ENCODE measurements around the gene FAM184A. TPM values are rescaled to one million over a fixed set of nuclear protein-coding genes. Genes with fewer than 3 reads are reported as not detected.

Gene FAM184A
- total and polyA plus RNA-seq, 2 of the 13 experiments (the other 11 are each of a cell fraction or from before 2014, with no cell fraction given): 7.0 to 18.0 TPM

DNA sequence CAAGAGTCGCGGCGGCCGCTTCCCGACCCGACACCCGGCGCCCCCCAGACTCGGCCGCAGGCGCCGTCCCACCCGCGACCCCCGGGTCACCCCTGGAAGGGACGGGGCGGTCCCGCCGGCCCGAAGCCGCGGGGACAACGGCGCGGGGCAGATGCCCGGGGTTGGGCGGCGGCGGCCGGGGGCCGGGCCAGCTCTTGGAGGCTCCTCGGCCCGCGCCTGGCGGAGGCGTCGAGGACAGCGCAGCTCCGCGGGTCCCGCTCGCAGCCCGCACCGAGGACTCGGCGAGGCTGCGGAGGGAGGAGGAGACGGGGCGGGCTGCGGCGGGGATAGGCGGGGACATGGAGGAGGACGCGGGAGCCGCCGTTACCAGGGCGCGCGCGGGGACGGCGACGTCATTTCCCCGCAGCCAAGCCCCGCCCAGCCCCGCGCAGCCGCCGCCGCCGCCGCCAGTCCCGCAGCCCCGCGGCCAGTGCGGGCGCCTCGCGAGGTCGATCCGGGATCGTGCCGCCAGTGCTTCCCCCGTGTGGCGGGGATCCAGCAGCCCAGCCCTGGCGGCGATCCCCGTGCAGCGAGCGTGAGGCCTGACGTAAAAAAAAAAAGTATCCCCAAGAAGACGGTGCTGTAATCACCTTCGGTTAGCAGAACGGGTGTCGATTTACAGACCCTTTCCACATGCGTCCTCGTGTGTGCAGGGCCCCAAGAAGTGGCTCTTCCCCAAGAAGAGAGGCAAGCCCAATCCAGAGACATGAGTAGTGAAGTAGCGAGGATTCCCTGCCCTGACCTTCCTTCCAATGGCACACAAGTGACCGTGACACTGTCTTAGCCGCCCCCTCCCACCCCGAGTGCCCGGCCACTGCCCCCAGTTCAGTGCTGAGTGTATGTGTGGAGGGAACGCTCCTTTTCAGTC, at the start of gene FAM184A (continued):
- TF ChIP-seq, protein P1, sequence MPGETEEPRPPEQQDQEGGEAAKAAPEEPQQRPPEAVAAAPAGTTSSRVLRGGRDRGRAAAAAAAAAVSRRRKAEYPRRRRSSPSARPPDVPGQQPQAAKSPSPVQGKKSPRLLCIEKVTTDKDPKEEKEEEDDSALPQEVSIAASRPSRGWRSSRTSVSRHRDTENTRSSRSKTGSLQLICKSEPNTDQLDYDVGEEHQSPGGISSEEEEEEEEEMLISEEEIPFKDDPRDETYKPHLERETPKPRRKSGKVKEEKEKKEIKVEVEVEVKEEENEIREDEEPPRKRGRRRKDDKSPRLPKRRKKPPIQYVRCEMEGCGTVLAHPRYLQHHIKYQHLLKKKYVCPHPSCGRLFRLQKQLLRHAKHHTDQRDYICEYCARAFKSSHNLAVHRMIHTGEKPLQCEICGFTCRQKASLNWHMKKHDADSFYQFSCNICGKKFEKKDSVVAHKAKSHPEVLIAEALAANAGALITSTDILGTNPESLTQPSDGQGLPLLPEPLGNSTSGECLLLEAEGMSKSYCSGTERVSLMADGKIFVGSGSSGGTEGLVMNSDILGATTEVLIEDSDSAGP (CRISPR knock-in tag; IDR thresholded peaks at IDR 0.05; ENCODE audit: borderline replicate concordance): peak; percentile 57
- TF ChIP-seq, protein P2, sequence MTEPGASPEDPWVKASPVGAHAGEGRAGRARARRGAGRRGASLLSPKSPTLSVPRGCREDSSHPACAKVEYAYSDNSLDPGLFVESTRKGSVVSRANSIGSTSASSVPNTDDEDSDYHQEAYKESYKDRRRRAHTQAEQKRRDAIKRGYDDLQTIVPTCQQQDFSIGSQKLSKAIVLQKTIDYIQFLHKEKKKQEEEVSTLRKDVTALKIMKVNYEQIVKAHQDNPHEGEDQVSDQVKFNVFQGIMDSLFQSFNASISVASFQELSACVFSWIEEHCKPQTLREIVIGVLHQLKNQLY (CRISPR knock-in tag; IDR thresholded peaks at IDR 0.05): 0 out of 2 replicates have a peak, but pooled peaks have one; percentile 22
- TF ChIP-seq, protein P3, sequence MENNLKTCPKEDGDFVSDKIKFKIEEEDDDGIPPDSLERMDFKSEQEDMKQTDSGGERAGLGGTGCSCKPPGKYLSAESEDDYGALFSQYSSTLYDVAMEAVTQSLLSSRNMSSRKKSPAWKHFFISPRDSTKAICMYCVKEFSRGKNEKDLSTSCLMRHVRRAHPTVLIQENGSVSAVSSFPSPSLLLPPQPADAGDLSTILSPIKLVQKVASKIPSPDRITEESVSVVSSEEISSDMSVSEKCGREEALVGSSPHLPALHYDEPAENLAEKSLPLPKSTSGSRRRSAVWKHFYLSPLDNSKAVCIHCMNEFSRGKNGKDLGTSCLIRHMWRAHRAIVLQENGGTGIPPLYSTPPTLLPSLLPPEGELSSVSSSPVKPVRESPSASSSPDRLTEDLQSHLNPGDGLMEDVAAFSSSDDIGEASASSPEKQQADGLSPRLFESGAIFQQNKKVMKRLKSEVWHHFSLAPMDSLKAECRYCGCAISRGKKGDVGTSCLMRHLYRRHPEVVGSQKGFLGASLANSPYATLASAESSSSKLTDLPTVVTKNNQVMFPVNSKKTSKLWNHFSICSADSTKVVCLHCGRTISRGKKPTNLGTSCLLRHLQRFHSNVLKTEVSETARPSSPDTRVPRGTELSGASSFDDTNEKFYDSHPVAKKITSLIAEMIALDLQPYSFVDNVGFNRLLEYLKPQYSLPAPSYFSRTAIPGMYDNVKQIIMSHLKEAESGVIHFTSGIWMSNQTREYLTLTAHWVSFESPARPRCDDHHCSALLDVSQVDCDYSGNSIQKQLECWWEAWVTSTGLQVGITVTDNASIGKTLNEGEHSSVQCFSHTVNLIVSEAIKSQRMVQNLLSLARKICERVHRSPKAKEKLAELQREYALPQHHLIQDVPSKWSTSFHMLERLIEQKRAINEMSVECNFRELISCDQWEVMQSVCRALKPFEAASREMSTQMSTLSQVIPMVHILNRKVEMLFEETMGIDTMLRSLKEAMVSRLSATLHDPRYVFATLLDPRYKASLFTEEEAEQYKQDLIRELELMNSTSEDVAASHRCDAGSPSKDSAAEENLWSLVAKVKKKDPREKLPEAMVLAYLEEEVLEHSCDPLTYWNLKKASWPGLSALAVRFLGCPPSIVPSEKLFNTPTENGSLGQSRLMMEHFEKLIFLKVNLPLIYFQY (CRISPR knock-in tag; IDR thresholded peaks at IDR 0.05; ENCODE audit: borderline replicate concordance): no peak
- TF ChIP-seq ESRRA (CRISPR knock-in tag; IDR thresholded peaks at IDR 0.05; ENCODE audit: low read depth) (no peak), ZNF792 (CRISPR knock-in tag; IDR thresholded peaks at IDR 0.05) (no peak), SP140L (CRISPR knock-in tag; IDR thresholded peaks at IDR 0.05; ENCODE audit: borderline replicate concordance) (no peak; the same call in 1 of the 2 replicates), GPN1 (CRISPR knock-in tag; IDR thresholded peaks at IDR 0.05; ENCODE audit: borderline replicate concordance) (no peak), ZNF552 (CRISPR knock-in tag; IDR thresholded peaks at IDR 0.05; ENCODE audit: borderline replicate concordance) (no peak), ZNF441 (CRISPR knock-in tag; IDR thresholded peaks at IDR 0.05; ENCODE audit: borderline replicate concordance) (no peak; the same call in 1 of the 2 replicates), DPF2 (CRISPR knock-in tag; IDR thresholded peaks at IDR 0.05; ENCODE audit: borderline replicate concordance, low read depth) (no peak), ZNF83 (CRISPR knock-in tag; IDR thresholded peaks at IDR 0.05; ENCODE audit: borderline replicate concordance) (no peak), ZNF749 (CRISPR knock-in tag; IDR thresholded peaks at IDR 0.05; ENCODE audit: borderline replicate concordance) (no peak; the same call in 1 of the 2 replicates), SMAD9 (CRISPR knock-in tag; IDR thresholded peaks at IDR 0.05) (no peak), CEBPG (CRISPR knock-in tag; IDR thresholded peaks at IDR 0.05) (no peak), KMT2B (CRISPR knock-in tag; IDR thresholded peaks at IDR 0.05) (peak; percentile 40; the same call in 1 of the 2 replicates)
- TF ChIP-seq, protein P4, sequence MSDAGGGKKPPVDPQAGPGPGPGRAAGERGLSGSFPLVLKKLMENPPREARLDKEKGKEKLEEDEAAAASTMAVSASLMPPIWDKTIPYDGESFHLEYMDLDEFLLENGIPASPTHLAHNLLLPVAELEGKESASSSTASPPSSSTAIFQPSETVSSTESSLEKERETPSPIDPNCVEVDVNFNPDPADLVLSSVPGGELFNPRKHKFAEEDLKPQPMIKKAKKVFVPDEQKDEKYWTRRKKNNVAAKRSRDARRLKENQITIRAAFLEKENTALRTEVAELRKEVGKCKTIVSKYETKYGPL (CRISPR knock-in tag; IDR thresholded peaks at IDR 0.05): 0 out of 2 replicates have a peak, but pooled peaks have one; percentile 18
- TF ChIP-seq, protein P5, sequence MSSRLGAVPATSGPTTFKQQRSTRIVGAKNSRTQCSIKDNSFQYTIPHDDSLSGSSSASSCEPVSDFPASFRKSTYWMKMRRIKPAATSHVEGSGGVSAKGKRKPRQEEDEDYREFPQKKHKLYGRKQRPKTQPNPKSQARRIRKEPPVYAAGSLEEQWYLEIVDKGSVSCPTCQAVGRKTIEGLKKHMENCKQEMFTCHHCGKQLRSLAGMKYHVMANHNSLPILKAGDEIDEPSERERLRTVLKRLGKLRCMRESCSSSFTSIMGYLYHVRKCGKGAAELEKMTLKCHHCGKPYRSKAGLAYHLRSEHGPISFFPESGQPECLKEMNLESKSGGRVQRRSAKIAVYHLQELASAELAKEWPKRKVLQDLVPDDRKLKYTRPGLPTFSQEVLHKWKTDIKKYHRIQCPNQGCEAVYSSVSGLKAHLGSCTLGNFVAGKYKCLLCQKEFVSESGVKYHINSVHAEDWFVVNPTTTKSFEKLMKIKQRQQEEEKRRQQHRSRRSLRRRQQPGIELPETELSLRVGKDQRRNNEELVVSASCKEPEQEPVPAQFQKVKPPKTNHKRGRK (CRISPR knock-in tag; IDR thresholded peaks at IDR 0.05): no peak
- TF ChIP-seq, protein P6, sequence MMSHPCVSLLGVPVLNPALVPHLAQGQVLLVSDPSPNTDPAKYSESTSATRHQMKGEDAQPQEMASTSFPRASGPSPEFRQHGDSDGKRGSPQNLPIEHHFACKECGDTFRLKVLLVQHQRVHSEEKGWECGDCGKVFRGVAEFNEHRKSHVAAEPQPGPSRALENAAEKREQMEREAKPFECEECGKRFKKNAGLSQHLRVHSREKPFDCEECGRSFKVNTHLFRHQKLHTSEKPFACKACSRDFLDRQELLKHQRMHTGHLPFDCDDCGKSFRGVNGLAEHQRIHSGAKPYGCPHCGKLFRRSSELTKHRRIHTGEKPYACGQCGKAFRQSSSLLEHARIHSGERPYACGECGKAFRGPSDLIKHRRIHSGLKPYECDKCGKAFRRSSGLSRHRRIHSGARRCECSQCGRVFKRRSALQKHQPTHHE (CRISPR knock-in tag; IDR thresholded peaks at IDR 0.05; ENCODE audit: borderline replicate concordance): 0 out of 2 replicates have a peak, but pooled peaks have one; percentile 4
